Measurements from ENCODE around the gene TBCE. TPM values are rescaled to one million over a fixed set of nuclear protein-coding genes. Genes with fewer than 3 reads are reported as not detected.
"Not testable (repeated sequence)": the region's sequence is repeated elsewhere in the genome, so short reads cannot be mapped to it uniquely, and the experiment has no call there.

Gene TBCE
- total and polyA plus RNA-seq, 8 donors = 19.6 to 65.8 (median 50.1) TPM

- Histone ChIP-seq H3K9me3 (no peaks in the 10 kb centered on the region), H3K27ac (peak overlapping the region in 1 of 2 donors; percentile 71), H3K27me3 (no peaks in the 10 kb centered on the region), H3K4me3 (no peak overlapping the region), H3K36me3 (no peaks in the 10 kb centered on the region), H3K4me1 (peaks cover 0 to 24% of the 10 kb centered on the region in 2 donors)
- ATAC-seq (no peak), DNase-seq (no peak)
- intact Hi-C loops (cut with DNase I) = no loop called here
- no peak for TF ChIP-seq CTCF (IDR thresholded peaks at IDR 0.05)
These were observed 941 bp upstream of the TBCE start for GRCh38 chr1:235366286-235366685.

GRCh38 chr1:235368428-235368827 lies 1.2 kb downstream of the TBCE start:
- DNase-seq (no peak), ATAC-seq (no peak)
- Histone ChIP-seq H3K27me3 (no peaks in the 10 kb centered on the region), H3K9me3 (no peaks in the 10 kb centered on the region), H3K4me3 (peak overlapping the region; percentile 53 to 54), H3K36me3 (peaks cover 0 to 6% of the 10 kb centered on the region in 2 donors), H3K27ac (peak overlapping the region; percentile 71 to 78), H3K4me1 (peaks cover 0 to 24% of the 10 kb centered on the region in 2 donors)
- intact Hi-C loops (cut with DNase I) = no loop called here
- TF ChIP-seq CTCF (IDR thresholded peaks at IDR 0.05) = no peak

GRCh38 chr1:235369802-235370201 lies 2.6 kb downstream of the TBCE start:
- no peak for ATAC-seq
- no peak overlapping the region for H3K27ac ChIP-seq
- no peak for DNase-seq
- peaks cover 0 to 6% of the 10 kb centered on the region in 2 donors for H3K36me3 ChIP-seq
- H3K9me3 ChIP-seq = no peaks in the 10 kb centered on the region
- no peaks in the 10 kb centered on the region for H3K27me3 ChIP-seq
- no peak overlapping the region for H3K4me3 ChIP-seq
- TF ChIP-seq CTCF (IDR thresholded peaks at IDR 0.05) = no peak
- intact Hi-C loops (cut with DNase I) = no loop called here
- peaks cover 0 to 24% of the 10 kb centered on the region in 2 donors for H3K4me1 ChIP-seq

- Histone ChIP-seq H3K4me1 (no peaks in the 10 kb centered on the region), H3K27me3 (no peaks in the 10 kb centered on the region), H3K36me3 (peaks cover 0 to 19% of the 10 kb centered on the region in 2 donors), H3K27ac (no peak overlapping the region), H3K4me3 (no peak overlapping the region), H3K9me3 (no peaks in the 10 kb centered on the region)
- TF ChIP-seq CTCF (IDR thresholded peaks at IDR 0.05) = no peak
- no peak for ATAC-seq
- no peak for DNase-seq
- intact Hi-C loops (cut with DNase I) = no loop called here
These were observed 8.8 kb downstream of the TBCE start for GRCh38 chr1:235375919-235376605.

GRCh38 chr1:235378134-235378735 lies 11.0 kb downstream of the TBCE start:
- DNase-seq; H3K9me3 ChIP-seq; H3K27me3 ChIP-seq; intact Hi-C loops (cut with DNase I); H3K4me1 ChIP-seq; H3K27ac ChIP-seq; H3K4me3 ChIP-seq: not testable (repeated sequence)
- peak; percentile 48 for ATAC-seq
- H3K36me3 ChIP-seq = peaks cover 0 to 19% of the 10 kb centered on the region in 2 donors

- H3K9me3 ChIP-seq; H3K4me3 ChIP-seq; H3K27ac ChIP-seq; intact Hi-C loops (cut with DNase I); H3K4me1 ChIP-seq; H3K27me3 ChIP-seq; ATAC-seq; DNase-seq: not testable (repeated sequence)
- peaks cover 0 to 19% of the 10 kb centered on the region in 2 donors for H3K36me3 ChIP-seq
These were observed 14.9 kb downstream of the TBCE start for GRCh38 chr1:235381955-235382739.

GRCh38 chr1:235385633-235386032 lies 18.4 kb downstream of the TBCE start:
- H3K4me1 ChIP-seq; intact Hi-C loops (cut with DNase I); ATAC-seq; H3K9me3 ChIP-seq; H3K27me3 ChIP-seq; DNase-seq; H3K27ac ChIP-seq; H3K4me3 ChIP-seq: not testable (repeated sequence)
- H3K36me3 ChIP-seq = peaks cover 0 to 10% of the 10 kb centered on the region in 2 donors
